Measurements from ENCODE around the gene PPP3R1.
"Not testable (repeated sequence)": the region's sequence is repeated elsewhere in the genome, so short reads cannot be mapped to it uniquely, and the experiment has no call there.

PPP3R1 gene

GRCh38 chr2:68185541-68186164, 66.7 kb downstream of the PPP3R1 start:
- peak; percentile 51 for DNase-seq

GRCh38 chr2:68182902-68183301, 69.4 kb downstream of the PPP3R1 start:
- no peak for DNase-seq

GRCh38 chr2:68178954-68179627, 73.2 kb downstream of the PPP3R1 start:
- no peak for DNase-seq

- DNase-seq: no peak
These were observed 73.9 kb downstream of the PPP3R1 start for GRCh38 chr2:68178432-68178831.

- DNase-seq: no peak
These were observed 74.8 kb downstream of the PPP3R1 start for GRCh38 chr2:68177541-68177940.

- DNase-seq: no peak
These were observed 75.7 kb downstream of the PPP3R1 start for GRCh38 chr2:68176657-68177056.

GRCh38 chr2:68175210-68175609, 77.1 kb downstream of the PPP3R1 start:
- DNase-seq: not testable (repeated sequence)

GRCh38 chr2:68172990-68173700, 79.2 kb downstream of the PPP3R1 start:
- DNase-seq: no peak

- DNase-seq: no peak
These were observed 79.8 kb downstream of the PPP3R1 start for GRCh38 chr2:68172521-68172920.

GRCh38 chr2:68171684-68172083, 80.6 kb downstream of the PPP3R1 start:
- DNase-seq: no peak

GRCh38 chr2:68171146-68171545, 81.2 kb downstream of the PPP3R1 start:
- DNase-seq: no peak

GRCh38 chr2:68169308-68169707, 83.0 kb downstream of the PPP3R1 start:
- DNase-seq: no peak

- DNase-seq: no peak
These were observed 85.1 kb downstream of the PPP3R1 start for GRCh38 chr2:68167186-68167585.

GRCh38 chr2:68163641-68164040, 88.7 kb downstream of the PPP3R1 start:
- no peak for DNase-seq

GRCh38 chr2:68158134-68158447, 94.2 kb downstream of the PPP3R1 start:
- DNase-seq: no peak

- DNase-seq: peak; percentile 96
These were observed 94.8 kb downstream of the PPP3R1 start, which contains the start of gene PNO1 for GRCh38 chr2:68157402-68158133. TSS of gene PNO1 (plus strand) at chr2:68157888. CDS start at chr2:68157935, 47 bp downstream.

- DNase-seq: no peak
These were observed 95.3 kb downstream of the PPP3R1 start for GRCh38 chr2:68157002-68157401.

GRCh38 chr2:68156419-68156818, 95.9 kb downstream of the PPP3R1 start:
- no peak for DNase-seq

GRCh38 chr2:68155618-68156017, 96.7 kb downstream of the PPP3R1 start:
- DNase-seq: no peak

- DNase-seq: no peak
These were observed 99.5 kb downstream of the PPP3R1 start for GRCh38 chr2:68152681-68153347.

GRCh38 chr2:68151037-68151436, 101.3 kb downstream of the PPP3R1 start:
- DNase-seq: no peak

- no peak for DNase-seq
These were observed 110.5 kb downstream of the PPP3R1 start for GRCh38 chr2:68141875-68142274.

All from activated gamma-delta T cell treated with Interleukin-2 at 50 U/mL for 16 hours (primary cell).